ENCODE results near the gene SELENON.

SELENON gene

DNA sequence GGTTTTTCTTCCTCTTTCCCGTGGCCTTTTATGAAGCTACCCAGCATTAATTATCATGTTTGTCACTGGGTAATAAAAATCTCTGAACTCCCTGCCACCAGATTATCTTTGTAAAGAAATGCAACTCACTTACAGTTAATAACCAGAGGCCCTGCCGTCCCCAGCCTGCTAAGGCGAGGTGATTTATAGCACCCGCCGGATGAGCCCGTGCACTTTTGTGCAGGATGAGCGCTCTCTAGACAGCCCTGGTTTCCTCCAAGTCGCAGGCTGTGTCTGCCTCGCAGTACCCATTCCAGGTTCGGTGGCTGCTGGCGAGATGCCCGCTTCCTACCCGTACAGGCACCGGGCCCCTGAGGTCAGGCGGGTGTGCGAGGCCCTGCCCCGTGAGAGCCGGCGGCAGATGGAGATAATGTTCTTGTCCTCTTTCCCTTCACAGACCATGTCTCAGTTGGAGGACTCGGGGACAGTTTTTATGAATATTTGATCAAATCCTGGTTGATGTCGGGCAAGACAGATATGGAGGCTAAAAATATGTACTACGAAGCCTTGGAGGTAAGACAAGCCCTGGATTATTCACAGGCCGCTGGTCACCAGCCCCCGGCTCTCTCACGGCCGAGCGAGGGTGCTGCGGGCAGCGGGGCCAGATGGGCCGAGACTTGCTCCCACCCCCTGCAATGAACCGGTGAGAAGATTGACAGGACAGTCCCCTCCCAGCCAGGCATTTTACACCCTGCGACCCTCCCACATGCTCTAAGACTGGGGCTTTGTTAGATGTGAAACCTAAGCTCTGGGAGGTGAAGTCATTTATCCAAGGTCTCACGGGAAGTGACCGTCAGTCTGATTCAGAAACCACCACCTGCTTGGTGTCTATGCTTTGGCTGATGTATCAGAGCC lies 28.5 kb upstream of the SELENON start:
- peak in 2 of 14 donors; percentile 21 to 69 for DNase-seq

DNA sequence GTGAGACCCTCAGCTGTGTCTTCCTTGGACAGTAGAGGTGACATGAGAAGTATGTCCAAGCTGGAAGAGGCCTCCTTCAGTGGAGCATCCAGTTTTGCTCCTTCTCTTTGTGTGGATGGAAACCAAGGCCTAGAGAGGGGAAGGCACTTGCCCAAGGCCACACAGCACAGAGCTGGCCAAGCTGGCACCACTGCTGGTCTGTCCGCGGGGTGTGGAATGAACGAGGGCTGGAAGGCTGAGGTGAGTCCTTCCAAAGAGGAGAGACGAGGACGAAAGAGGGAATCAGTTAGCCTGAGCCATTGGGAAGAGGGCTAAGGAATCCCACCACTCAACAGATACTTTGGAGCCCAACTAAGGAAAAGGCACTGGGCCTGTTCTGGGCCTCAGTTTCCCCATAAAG lies 27.8 kb upstream of the SELENON start:
- no peak for DNase-seq

DNA sequence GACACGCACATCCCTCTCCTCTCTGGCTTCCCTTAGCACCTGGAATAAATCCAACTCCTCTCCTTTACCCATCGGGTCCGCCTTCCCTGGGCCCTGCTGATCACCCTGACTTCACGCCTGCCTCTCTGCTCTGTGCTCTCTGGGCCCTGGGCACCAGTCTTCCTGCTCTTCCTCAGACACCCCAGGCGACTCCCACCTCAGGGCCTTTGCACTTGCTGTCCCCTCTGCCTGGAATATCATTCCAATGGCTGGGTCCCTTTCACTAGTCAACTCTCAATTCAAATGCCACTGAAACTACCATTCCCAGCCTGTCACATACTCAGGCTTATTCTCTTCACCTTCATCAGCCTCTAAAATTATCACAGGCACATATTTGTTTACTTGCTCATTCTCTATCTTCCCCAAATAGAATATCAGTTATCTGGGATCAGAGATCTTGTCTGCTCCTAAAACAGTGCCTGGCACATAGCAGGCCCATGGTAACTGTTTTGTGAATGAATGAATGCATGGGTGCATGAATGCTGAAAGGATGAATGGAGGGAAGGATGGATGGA lies 27.2 kb upstream of the SELENON start:
- no peak for DNase-seq

DNA sequence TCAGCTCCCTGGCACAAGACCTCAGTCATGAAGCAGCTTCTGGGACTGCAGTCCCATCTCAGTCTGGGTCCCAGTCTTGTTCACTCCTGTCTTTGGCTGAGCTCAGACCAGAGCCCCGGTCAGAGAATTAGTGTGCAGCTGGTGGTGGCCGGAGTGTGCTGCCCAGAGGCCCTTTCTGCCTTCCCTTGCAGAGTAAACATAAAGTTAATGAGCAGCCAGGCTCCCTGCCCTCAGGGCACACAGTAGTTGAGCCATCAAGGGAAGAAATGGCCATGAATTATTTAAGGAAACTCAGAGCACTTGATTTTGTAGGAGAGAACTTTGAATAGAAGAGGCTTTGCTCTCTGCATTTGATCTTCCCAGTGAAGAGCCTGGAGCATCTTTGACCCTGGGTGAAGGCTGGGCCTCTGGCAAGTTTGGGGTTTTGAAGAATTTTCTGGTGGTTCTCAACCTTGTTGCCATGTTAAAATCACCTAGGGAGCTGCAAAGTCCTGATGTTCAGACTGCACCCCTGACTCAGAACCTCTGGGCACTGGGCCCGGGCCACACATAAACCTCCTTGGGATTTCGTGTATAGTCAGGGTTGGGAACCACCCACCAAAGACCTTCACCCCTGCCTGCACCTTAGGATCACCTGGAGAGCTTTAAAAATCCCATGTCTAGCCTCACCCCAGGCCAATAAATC lies 26.4 kb upstream of the SELENON start:
- peak in 1 of 14 donors; percentile 17 for DNase-seq

DNA sequence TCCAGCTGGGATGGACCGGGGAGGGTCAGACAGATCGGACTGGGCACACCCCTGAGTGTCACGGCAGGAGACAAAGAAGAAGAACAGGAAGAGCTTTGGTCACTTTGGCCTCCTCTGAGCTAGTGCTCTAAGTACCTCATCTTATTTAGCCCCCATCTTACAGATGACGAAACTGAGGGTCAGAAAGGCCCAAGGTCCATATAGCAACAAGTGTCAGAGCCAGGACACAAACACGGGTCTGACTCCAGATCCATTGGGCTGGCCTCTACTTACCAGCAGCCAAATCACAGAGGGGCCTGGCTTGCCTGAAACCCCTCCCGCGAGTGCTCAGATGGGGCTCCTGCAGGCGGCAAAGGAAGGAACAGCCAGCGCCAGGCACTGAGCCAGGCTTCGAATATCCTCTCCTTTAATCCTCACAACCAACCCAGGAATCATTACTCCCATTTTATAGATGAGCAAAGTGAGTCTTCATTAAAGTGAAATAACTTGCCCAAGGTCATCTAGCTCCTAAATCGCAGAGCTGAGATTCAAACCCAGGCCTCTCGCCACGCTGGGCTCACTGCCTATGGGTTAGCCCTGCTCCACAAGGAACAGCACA lies 25.7 kb upstream of the SELENON start:
- peak in 1 of 14 donors; percentile 27 for DNase-seq

DNA sequence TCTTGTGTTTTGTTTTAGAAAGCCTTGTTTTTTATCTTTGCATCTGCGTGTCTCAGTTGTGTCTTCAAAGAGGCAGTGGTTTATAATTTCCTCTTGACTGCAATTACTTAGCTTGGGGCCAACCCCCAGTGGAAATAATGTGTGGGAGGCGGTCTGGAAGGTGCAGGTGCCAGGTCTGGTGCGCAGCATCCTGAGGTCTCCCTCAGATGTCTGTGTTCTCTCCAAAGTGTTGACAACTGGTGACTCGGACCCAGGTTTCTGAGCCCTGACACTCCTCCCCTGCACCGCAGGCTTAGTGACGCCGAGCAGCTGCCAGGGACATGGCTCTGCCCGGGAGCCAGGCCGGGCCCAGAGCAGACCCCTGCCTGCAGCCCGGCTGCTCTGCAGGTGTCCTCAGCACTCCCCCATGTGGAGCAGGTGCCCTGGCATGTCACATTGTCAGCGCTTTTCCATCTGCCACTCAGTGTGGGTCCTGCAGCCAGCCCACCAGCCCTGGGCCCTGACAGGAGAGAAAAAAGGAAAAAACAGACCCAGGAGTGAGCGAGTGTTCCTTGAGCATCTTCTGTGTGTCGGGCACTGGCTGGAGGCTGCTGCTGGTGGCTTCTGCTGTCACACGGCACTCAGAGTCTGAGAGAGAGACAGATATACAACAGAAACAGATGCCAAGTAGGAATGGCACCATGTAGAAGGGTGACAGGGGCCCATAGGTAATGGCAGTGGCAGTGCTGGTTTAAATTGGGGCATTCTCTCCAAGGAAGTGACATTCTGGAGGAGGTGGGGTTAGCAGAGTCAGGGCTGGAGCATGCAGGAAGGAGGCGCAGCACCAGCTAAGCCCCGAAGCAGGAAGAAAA lies 24.8 kb upstream of the SELENON start:
- peak in 1 of 14 donors; percentile 58 for DNase-seq

DNA sequence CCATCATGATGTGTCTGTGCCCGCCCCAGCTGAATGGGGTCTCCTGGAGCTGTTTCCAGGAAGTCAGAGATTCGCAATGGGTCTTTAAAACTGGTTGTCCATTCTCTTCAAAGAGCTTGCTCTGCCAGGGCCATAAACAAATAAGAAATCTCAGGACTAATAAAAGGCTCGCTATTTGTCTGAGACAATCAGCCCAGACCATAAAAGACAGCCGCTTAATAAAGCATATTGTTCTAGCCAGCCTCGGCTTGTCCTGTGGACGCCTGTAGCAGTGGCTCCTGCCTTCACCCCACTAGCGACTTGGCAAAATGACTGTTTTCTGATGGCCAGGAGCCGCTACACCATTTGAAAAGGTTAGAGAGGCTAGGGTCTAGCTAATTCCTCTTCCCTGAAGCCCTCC lies 20.6 kb upstream of the SELENON start:
- DNase-seq, result no peak

DNA sequence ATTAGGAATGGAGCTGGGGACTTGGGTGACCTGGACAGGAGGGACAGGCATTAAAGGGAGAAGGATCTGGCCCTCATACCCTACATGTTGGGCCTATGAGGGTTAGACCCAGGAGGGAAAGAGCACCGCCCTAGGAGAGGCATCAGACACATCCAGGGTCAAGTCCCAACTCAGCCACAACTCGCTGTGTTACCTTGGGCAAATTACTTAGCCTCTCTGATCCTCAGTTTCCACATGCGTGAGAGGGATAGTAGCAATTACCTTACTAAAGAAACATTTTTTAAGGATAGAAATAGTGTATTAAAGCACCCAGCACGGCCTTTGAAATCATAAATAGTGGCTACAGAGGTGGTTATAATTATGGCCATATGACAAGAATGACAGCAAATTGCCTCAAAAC lies 20.1 kb upstream of the SELENON start:
- DNase-seq, result no peak

DNA sequence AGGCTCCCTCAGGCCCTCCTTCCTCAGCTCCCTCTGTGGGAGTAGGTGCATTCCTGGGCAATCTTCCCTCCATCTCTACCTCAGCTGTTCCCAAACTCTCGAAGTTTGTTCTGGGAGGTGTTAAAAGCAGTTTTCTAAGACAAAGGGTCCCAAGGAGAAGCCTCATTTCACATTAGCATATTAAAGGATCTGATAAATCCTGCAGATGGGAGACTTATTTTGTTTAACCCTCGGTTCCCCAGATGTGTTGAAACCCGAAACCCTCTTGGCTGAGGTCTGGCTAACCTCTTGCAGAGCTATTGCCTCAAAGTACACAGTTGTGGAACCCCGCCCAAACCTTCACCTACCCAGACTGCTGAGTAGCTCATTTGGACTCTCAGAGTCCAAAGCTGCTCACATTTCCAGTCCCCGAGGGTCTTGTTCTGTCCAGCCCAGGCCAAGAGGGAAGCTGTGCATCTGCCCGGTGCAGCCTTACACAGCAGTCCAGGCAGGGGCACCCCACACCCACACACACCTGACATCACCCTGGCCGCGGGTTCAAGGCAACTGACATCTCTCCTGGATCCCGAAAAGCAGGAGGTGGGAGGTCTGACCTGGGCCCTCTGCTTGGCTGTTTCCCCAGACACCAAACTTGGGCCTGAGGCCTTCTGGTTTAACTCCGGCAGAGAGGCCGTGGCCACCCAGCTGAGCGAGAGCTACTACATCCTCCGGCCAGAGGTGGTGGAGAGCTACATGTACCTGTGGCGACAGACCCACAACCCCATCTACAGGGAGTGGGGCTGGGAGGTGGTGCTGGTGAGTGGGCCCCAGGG lies 19.5 kb upstream of the SELENON start:
- no peak for DNase-seq

DNA sequence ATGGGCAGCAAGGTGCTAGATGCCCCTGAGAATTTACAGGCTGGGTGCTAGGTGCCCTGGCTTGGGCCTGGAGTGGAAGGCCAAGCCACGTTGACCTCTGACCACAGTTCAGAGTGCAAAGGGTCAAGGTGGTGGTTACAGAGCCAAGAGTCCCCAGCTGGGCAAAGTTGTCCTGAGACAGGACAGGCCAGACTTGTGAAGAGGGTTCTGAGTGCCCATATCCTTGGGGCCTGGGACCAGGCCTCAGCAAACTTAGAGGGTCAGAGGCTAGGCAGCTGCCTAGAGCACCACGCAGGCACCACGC lies 18.9 kb upstream of the SELENON start:
- DNase-seq, result no peak

DNA sequence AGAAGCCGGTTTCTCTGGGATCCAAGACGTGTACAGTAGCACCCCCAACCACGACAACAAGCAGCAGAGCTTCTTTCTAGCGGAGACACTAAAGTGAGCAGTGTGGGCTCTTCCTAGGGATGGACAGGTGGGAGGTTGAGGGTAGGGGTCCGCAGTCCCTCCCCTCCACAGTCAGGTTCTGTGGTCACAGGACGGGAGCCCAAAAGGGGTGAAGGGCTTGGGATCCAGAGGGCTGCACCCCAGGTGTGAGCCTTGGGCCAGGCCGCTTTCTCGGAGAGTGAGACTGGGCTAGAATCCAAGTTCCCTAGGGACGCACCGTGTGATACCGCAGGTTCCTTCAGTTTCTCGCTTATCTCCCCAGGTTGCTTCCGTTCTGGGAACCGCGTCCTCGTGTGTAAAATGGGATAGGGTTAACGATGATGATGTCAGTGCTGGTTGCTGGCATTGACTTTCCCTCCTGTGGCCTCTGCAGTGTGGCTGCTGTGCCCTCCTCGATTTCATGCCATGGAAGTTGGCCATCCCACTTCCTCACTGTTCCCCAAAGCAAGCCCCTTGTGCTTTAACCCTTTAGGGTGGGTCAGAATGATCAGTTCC lies 17.3 kb upstream of the SELENON start:
- no peak for DNase-seq

DNA sequence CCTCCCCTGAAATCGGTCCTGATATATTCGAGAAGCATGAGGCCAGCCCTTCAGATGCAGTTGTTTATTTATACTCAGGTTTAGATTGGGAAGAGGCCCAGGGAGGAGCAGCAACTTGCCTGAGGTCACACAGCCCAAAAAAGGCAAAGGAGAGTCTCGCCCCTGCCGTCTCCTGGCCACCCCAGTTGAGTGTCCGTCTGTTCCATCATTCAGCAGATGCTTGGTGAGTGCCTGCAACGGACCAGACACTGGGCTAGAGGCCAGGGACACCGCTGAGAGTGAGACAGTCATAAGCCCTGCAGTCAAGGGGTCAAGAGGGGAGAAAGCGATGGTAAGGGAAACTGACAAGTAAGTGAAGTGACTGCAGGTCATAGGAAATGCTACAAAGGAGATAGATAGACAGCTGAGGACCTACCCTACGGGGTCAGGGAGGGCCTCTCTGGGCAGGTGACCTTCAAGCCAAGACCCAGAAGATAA lies 15.4 kb upstream of the SELENON start:
- DNase-seq, result peak in 1 of 14 donors; percentile 80

DNA sequence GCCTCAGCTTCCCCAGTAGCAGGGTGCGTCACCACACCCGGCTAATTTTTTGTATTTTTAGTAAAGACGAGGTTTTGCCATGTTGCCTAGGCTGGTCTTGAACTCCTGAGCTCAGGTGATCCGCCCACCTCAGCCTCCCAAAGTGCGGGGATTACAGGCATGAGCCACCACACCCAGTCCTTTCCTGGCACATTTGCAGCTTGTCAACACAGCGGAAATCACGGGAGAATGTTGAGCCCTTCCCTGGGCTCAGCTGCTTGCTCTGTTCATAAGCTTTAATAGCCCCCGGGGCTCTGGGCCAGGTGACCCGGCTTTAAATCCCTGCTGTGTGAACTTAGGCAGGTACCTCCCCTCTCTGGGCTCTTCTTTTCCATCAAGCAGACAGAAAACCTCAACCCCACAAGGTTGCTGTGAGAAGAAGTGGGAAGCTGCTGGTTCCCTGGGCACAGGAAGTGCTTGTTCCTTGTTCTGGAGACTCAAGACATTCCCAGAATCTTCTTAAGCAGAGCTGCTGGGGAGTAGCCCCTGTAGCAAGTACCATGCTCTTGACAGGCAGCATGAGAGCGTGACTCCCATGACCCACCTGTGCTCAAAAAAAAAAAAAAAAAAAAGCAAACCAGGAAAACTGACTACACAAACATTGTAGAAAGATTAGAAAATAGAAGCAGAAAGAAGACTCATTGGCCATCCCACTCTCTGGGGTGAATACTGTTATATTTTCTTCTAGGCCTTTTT lies 14.5 kb upstream of the SELENON start:
- no peak for DNase-seq

DNA sequence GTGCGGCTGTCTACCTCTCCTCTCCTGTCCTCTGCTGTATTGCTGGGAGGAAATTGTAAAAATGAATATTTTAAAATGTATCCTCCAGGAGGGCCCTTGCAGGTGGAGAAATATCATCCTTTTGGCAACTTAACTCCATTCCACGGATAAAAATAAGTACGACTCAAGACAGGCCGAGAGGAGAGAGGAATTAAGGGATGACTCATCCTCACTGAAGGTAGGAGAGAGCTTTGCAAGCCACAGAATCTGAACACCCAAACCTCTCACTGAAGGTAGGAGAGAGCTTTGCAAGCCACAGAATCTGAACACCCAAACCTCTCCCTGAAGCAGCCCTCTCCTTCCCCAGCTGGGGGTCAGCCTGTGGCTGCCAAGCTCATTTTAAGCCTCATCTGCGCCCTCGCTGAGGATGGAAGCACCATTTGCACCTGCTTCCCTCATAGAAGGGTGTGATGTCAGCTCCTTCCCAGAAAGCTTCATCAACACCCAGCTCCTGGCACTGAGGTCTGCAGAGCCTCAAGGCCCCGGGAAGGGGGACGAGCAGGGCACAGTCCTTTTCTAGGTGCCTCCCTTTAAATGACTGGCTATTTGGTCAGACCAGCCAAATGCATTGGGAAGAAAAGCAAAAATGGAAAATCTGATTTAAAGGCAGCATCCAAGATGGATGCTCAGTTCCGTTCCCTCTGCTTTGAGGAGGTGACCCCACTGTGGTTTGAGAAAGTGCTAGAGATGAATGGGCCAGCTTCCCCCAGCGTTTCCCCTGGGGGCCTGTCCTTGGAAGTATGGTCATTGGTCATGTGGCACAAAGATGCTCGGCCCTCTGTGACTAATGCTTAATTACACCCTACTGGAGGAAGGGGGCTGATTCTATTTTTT lies 12.9 kb upstream of the SELENON start:
- no peak for DNase-seq

DNA sequence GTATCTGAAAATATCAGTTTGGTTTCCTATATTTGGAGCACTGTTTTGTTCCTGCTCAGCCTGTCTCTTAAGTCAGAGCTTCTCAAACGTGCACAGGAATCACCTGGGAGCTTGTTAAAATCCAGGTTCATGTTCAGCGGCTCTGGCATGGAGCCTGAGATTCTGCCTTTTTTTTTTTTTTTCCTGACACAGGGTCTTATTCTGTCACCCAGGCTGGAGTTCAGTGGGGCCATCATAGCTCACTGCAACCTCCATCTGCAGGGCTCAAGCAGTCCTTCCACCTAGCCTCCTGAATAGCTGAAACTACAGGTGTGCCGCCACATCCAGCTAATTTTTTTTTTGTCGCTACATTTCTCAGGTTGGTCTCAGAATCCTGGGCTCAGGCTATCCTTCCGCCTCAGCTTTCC lies 12.2 kb upstream of the SELENON start:
- DNase-seq, result no peak

DNA sequence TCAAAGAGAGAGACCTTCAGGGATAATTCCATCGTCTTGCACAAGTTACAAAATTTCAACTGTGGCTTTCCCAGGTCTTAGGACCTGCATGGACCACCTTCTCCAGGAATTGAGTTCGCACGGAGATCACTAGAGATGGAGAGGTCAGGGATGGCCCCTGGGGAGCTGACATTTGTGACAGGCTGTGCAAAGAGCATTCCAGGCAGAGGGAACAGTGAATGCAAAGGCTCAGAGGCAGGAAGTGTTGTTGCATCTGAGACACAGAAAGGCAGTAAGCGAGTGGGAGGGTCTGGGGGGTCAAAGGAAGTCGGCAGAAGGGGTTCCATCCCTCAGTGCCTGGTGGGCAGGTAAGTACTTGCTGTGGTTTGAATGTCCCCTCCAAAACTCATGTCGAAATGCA lies 9.5 kb upstream of the SELENON start:
- no peak for DNase-seq

DNA sequence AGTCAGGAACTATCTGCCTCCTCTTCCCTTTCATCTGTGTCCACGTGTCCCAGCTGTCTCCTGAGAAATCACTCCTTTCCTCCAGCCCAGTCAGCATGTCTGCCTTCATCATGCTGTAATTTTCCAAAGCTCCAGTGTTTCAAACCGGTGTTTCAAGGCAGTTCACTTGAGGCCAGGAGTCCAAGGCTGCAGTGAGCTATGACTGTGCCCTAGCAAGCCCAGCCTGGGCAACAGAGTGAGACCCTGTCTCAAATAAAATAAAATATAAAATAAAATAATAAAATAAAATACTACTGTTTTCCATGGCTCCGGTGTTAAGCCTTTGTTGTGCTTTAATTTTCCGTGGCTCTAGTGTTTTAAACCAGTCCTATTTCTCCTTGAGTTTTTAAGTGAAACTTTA lies 7.9 kb upstream of the SELENON start:
- DNase-seq, result no peak

DNA sequence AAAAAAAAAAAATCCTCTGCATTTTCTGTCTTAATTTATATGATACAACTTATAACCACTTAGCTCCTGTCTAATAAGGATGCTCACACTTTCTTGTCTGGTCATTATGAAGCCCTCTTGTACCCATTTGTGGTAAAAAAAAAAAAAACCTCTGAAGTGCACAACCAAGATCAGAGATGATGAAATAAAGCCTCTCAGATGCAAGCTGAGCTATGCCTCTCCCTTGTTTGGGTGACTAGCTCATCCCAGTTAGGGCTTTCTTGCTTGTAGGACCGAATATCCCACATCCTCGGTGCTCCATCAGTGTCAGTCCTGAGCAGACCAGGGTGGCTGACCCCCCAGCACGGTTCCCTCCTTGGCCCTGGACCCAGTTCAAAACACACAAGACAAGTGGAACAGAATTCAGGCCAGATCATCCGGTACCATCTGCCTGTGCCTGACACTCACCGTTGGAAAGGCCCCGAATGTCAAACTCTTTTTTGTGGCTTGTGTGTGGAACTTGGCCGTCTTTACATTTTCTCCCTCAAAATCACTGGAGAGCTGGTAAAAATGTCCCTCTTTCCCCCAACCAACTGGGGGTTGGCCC lies 6.3 kb upstream of the SELENON start:
- DNase-seq, result peak in 1 of 14 donors; percentile 67

DNA sequence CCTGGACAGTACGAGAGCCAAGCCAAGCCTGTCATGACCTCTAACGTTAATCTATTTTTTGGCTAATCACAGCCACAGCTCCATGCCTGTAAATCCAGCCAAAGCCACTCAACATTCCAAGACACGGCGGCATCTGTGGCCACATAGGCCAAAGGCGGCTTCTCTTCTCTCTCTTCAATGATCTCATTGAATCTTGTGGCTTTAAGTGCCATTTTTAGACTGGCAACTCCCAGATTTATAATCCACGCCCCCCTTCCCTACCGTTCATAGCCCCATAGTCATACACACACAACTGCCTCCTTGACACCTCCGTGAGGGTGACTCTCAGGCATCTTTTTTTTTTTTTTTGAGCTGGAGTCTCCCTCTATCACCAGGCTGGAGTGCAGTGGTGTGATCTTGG lies 5.7 kb upstream of the SELENON start:
- DNase-seq, result no peak
